HG02798 (cell line): Measurements from ENCODE around the gene TC2N.
"Not testable (repeated sequence)": the region's sequence is repeated elsewhere in the genome, so short reads cannot be mapped to it uniquely, and the experiment has no call there.

Source experiments
- ATAC-seq: cut with Tn5 transposase; IDR thresholded peaks from one replicate; pipeline ENCODE4 v1.9.1; 2021; ENCODE audit warnings: mild to moderate bottlenecking; ENCODE audit not compliant: unreplicated experiment, poor library complexity

Gene TC2N

DNA sequence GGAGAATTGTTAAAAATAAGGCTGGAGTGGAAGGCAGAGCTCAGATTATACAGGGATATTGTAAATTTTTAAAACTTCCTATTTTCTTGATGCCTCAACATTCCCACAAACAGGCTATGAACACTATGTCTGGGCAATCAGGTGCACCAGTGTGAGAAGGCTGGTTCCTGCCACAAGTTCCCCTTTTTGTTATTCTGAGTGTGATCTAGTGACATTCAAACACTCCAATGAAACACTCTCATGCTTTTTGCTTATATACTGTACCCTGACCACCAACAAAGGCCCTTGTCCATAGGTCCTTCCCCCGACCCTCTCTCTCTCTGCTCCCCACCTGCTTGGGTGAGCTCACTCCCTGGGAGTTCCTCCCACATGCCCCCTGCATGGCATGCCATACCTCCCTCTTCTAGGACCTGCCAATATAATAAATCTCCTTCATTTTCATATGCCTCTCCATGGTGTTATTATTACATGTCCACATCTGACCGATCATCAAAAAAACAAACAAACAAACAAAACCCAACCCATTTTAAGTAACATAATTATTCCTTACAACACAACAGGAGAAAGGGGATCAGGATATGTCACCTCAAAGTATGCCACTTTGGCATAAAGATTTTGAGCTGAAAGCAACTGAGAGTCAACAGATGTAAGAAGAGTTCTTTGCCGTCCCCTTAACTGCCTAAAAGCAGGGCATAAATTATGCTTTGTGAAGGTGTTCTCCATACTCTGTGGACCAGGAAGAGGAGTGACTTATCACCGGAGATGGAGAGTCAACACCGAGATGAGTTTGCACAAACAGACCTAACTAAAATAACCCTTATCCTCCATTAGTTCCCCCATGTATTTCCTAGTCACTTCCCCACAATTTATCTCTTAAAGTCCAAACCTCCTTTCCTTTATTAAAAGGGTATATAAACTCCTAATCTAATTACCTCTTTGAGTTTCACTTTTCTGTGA is 92.9 kb downstream of the TC2N start:
- ATAC-seq, result no peak

DNA sequence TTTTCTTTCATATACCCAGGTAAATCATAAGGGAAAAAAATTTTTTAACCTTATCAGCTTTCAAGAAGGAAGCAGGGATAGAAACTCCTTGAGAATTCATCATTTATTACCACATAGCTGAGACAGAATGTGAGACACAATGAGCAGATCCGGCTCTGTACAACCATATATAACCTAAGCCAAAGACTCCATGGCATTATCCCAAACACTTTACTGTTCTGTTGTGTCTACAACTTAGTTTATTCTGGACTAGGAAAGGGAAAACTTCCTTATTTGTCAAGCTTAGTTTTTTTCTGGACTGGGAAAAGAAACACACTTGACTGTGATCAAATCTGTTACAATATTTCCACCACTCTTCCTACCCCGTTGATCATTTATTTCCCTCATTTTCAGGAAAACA is 97.2 kb downstream of the TC2N start:
- no peak for ATAC-seq

DNA sequence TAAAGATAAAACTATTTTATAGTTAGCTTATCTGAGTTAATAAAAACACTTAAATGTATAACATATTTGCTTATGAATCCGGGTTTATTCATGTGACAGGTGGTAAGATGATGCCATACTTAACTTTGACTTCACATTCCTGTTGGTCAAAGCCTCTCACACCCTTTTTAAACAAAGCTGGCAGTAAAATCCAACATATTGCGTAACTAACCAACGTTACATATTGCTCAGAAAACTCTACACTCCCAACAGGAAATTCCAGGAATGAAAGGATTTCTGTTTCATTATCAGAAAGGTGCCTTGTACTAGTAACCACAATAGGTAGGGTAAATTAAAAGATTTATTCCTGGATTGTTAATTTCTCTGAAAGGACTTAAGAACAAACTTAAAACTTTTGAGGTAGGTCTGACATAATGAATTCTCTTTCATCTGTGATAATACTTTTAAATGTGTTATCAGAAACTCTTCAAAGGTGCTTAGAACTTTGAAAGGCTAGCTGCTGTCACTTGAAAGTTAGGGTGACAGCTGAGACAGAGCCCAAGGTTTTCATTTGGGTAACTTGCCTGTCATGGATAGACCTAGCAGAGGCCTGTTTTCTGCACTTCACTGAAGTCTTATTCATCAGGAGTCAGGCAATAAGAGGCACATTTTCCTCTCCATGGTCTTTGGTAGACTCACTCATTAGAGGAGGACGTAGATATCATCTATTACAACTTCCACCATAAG is 111.6 kb downstream of the TC2N start:
- no peak for ATAC-seq

DNA sequence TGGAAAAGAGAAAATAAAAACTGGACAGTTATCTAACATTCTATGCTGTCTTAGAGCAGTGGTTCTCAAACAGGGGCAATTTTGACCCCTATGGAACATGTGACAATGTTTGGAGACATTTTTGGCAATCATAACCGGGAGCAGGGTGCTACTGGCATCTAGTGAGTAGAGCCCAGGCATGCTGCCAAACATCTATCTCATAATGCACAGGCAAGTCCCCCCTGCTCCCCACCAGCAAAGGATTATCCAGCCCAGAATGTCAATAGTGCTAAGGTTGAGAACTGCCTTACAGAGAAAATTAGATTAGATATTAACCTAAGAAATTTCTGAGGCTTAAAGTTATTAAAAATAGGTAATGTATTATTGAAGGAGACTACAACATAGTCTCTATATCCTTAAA is 112.5 kb downstream of the TC2N start:
- no peak for ATAC-seq

DNA sequence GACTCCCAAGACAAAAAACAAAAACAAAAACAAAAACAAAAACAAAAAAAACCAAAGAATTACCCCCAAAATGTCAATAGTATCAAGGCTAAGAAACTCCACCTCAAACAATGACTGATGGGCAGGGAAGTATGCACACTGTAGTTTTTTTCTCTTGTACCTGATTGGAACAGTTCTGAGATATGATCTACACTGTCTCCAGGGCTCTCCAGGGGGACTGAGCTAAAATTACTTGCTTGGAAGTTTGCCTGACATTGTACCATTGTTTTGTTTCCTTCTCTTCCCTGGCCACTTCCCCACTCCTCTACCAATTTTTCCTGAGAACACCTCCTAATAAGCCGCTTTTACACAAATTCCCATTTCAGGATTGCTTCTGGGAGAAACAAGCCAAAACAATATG is 113.2 kb downstream of the TC2N start:
- no peak for ATAC-seq

DNA sequence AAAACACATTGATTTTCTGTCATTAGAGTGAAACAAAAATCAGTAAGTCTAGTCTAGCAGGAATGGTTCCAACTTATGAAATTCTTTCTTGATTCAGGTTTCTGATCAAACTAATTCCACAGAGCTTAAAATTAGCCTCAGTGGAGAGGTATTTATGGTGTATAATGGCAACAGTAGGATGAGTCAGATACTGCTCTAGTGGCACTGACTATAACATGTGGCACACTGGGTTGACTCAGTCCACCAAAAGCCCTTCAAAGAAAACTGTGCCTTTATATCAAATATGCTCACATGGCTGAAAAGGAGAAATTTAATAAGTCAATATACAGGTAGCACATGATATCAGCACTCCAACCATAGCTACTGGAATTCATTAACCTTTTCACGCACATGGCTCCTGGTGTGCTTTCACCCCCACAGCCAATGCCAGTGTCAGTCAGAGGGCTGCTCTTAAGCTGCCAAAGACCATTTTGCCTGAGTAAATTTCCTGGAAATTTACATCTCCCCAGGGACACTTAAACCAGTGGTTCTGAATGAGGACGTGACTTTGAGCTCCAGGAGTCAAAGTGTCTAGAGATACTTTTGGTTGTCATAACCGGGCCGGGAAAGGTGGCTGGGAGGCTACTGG is 113.7 kb downstream of the TC2N start:
- no peak for ATAC-seq

DNA sequence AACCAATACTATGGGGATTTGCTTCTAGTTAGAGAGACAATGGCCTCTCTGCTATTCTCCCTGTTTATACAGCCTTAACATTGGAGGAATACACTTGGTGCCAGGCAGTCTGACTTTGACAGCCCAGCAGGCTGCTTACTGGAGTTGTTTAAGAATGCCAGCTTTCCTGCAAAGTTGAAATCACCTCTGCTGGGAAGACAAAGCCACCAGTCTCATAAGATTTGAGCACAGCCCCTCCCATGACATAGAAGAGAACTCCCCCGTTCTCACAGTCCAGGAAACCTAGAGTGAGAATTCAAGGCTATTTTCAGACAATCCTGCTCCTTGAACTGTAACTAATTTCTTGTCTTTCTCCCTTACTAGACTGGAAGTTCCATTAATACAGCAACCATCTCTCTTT is 114.4 kb downstream of the TC2N start:
- ATAC-seq, result no peak

DNA sequence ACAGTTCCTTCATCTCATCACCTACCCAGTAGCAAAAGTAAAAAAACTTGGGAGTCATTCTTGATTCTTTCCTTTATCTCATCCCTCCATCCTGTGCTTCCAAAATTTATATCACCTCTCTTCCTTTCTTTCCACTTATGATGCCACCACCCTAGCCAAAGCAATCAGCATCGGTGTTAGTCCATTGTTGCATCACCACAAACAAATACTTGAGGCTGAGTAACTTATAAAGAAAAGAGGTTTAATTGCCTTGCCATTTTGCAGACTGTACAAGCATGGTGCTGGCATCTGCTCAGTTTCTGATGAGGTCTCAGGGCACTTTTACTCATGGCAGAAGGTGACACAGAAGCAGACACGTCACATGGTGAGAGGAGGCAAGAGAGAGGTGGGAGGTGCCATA is 115.6 kb downstream of the TC2N start:
- ATAC-seq, result no peak

DNA sequence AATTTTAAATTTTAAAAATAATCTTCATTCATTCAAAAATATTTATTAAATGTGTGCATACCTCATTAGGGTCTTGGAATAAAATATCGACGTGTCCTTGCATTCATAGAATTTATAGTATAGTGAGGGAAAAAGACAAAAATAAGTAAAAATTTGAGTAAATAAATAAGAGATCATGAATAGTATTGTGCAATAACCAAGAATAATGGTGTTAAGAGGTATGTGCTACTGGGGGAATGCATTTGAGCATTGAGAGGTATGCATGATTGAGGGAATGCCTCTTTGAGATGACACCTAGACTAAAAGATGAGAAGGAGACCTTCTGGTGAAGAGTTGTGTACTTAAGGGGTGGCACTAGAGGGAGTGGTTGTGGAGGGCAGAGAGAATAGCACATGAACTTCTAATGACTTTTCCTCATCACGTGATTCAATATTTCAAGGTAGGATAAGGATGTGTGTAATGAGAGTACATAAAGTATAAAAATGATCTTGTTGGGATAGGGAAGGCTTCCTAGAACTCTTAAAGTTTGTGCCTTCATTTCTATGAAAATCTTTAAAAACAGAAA is 116.6 kb downstream of the TC2N start:
- ATAC-seq, result no peak

DNA sequence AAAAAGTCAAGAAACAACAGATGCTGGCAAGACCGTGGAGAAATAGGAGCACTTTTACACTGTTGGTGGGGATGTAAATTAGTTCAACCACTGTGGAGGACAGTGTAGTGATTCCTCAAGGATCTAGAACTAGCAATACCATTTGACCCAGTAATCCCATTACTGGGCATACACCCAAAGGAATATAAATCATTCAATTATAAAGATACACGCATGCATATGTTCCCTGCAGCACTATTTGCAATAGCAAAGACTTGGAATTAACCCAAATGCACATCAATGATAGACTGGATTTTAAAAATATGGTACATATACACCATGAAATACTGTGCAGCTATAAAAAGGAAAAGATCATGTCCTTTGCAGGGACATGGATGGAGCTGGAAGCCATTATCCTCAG is 117.5 kb downstream of the TC2N start:
- ATAC-seq, result no peak

DNA sequence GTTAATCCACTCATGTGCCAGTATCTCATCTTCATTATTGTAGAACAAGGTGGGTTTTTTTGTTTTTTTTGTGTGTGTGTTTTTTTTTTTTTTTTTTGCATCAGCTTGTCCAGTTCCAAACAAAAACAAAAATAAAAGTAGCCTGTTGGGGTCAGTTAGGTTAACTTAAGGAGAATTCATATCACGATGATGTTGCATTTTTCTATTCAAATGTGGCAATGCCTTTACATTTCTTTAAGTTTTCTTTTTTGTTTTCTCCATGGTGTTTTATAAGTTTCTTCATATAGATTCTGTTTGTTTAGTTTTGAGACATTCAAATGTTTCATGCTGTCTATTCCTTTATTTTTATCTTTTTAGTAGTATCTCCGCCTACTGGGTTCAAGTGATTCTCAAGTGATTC is 119.3 kb downstream of the TC2N start:
- no peak for ATAC-seq

DNA sequence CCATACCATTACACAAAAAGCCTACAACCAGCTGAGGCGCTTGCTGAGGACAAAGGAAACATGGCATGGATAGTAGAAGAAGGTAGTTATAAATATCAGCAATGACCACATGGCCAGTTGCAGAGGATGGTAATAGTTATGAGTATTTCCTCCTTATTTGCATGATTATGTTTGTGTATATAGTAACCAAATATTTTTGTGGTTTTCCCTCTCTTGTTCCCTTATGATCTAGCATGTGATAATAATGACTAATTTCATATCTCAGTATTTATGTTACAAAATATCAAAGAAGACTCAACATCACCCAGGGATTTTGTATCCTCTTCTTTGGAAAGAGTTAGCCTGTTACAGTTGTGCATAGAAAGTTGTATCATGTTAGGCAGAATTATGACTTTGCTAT is 122.0 kb downstream of the TC2N start:
- no peak for ATAC-seq

DNA sequence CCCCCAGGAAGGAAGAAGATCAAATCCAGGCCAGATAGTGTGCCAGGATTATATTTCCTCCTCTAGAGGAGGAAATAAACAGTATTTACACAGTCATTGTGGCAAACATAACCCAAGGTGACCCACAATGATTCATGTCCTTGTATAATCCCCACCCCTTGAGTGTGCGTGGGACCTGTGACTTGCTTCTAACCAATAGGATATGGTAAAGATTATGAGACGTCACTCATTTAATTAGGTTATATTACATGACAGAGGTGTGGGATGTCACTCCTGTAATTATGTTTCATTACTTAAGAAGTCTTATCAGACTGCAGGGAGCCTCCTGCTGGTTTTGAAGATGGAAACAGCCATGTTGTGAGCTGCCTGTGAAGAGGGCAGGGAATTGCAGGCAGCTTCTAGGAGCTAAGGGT is 123.3 kb downstream of the TC2N start:
- no peak for ATAC-seq

DNA sequence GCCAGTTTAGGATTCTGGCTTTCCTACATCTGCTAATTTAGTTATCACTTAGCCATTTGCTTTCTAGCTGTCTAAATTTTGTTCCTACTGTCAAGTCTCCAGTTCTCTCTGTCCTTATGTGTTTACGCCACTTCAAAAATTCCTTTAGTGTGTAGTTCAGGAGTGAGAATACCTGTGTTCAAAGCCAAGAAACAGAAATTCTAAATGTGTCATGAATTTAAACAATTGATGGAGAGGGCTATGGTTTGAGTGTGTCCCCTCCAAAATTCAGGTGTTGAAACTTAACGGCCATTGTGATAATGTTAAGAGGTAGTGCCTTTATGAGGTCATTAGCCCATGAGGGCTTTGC is 124.1 kb downstream of the TC2N start:
- no peak for ATAC-seq

DNA sequence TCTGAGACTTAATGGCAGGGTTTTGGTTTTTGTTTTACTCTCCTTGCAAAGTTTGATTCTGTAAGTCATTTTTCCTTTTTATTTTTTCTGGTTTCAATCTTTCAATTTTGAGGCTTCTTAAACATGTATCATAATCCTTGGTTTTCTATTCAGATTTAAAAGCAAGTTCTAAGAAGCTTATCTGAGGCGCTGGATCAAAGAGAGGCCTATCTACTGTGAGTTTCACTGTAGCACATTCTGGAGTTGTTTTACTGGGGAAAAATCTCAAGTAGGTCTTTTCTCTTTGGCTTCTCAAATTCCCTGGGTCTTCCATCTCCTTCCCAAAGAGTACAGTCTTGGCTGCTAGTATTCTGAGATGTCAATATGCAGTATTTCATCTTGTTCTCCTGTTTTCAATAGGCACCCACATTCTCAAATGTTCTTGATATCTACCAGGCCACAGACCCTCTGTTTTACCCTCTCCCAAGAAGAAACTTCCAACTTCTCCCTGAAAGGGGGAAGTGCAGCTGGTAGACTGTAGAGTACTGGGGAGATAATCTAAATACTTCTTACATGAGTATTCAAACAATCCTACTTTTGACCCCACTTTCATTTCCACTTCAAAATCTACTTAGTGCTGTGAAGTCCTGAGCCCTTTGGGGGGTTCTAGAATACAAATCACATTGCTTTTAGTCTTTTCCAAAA is 124.6 kb downstream of the TC2N start:
- no peak for ATAC-seq

DNA sequence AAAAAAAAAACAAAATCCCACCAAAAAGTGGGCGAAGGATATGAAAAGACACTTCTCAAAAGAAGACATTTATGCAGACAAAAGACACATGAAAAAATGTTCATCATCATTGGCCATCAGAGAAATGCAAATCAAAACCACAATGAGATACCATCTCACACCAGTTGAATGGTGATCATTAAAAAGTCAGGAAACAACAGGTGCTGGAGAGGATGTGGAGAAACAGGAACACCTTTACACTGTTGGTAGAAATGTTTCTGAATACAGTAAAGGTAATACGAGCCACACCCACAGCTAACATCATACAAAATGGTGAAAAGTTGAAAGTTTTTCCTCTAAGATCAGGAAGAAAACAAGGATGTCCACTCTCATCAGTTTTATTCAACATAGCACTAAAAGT is 127.5 kb downstream of the TC2N start:
- ATAC-seq, result not testable (repeated sequence)

DNA sequence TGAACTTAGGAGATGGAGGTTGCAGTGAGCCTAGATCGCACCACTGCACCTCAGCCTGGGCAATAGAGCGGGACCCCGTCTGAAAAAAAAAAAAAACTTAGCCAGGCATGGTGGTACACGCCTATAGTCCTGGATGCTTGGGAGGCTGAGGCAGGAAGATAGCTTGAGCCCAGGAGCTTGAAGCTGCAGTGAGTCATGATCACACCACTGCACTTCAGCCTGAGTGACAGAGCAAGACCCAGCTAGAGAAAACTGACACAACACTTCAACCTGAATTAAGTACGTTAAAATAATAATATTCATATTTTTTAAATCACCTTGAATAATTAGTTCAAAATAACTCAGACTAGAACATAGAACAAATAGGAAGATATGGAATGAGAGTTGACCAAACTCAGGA is 129.7 kb downstream of the TC2N start:
- no peak for ATAC-seq

DNA sequence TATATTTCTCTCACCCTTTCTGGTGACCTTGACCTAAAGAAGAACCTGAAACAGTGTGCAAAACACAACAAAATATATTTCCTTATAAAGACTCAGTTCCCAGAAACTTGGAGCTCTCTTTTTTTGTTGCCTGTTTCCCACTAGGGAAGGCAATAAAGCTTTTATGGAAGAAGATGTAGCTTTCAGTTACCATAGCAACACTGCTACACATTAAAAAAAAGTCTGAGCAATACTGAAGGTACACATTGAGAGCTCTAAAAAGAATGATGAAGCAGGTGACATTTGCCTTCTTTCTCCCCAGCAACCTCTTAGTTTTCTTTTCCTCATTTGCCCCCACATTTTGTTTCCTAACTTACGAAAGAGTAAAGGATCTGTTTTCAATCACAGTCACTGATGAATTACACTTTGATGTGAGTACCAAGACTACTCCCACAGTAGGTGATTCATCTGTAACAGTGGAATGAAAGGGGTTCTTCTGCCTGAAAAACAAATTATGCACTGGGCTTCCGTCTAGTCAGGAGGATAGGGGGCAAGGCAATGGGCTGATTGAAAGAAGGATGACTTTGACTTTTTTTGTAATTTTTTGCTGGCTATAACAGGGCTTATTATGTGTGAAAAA is 134.4 kb downstream of the TC2N start:
- no peak for ATAC-seq

DNA sequence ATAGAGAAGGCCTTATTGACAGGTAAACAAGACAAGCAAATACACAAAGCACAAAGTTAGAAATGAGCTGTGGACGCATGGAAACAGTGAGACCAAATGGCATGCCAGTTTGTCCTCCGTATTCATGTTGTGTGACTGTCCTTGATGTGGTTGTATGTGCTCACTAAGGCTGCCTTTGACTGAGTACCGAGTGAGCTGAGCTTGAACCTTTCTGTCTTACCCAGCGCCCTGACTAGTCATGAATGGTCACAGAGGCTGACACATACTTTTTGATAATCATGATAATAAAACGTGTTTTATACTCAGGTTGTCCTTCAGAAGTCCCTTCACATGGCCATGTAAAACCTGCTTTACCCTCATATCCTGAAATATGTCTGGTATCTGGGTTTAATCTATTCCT is 134.9 kb downstream of the TC2N start:
- no peak for ATAC-seq

DNA sequence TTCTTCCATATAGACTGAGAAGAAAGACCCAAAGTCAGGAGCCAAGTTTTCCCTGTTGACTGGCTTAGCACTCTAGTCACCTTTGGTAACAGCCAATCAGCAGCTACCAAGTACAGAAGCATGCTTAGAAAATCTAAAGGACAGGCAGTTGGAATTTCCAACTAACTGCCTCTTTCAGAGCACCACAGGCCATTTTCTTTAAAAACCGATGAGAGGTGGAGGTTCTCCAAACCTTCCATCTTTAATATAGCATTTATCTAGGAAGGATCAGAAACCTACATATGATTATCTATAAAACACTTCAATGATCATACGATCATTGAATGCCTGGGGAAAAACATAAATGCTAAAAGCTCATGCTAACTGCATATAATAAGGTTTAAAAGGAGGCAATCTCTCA is 135.3 kb downstream of the TC2N start, which contains the start of gene CATSPERB:
TSS of gene CATSPERB (minus strand) at position 101 of the 400 bp plus-strand sequence. CDS start 2,607 bp downstream, outside the sequence.
- no peak for ATAC-seq
